Stimulated activated CD8-positive, alpha-beta memory T cell treated with anti-CD3 and anti-CD28 coated beads, Interleukin-12 subunit alpha, Interleukin-12 subunit beta, amount 100 ng/mL, for 1 hour (primary cell): ENCODE results near the gene ALG2.

Experiments used
- DNase-seq: peaks from one replicate; pipeline ENCODE4 v3.0.0-alpha.2; 2020; ENCODE audit warnings: low read depth

ALG2 gene, protein sequence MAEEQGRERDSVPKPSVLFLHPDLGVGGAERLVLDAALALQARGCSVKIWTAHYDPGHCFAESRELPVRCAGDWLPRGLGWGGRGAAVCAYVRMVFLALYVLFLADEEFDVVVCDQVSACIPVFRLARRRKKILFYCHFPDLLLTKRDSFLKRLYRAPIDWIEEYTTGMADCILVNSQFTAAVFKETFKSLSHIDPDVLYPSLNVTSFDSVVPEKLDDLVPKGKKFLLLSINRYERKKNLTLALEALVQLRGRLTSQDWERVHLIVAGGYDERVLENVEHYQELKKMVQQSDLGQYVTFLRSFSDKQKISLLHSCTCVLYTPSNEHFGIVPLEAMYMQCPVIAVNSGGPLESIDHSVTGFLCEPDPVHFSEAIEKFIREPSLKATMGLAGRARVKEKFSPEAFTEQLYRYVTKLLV

DNA sequence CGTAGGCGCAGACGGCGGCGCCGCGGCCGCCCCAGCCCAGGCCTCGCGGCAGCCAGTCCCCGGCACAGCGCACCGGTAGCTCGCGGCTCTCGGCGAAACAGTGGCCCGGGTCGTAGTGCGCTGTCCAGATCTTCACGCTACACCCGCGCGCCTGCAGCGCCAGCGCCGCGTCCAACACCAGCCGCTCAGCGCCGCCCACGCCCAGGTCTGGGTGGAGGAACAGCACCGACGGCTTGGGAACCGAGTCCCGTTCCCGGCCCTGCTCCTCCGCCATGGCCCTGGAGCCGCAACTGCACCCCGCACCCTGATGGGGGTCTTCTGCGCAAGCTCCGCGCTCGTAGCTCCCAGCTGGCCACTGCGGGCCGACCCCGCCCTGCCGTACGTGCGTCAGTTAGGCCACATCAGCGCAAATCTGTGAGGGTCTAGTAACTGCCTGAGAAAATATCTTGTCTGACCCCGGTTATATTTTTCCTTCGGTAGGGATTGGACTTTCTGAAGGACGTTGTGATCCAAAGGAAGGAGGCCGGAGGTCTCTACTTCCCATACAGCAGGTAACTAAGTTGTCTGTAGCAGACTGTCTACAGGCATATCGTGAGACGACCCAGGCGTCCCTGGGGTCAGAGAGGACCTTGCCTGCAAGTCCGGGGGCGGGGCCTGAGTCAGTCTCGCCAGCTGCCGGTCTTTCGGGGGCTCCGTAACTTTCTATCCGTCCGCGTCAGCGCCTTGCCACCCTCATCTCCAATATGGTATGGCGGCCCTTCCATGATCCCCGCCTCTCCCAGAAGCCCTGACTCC is at the start of gene ALG2, which contains the start of gene SEC61B:
Gene ALG2 (minus strand): TSS at position 322 of the 795 bp plus-strand sequence. CDS start 48 bp downstream, at position 274.
Gene SEC61B (plus strand): TSS at position 662 of the 795 bp plus-strand sequence. CDS start 82 bp downstream, at position 744.
- DNase-seq = peak; percentile 90

DNA sequence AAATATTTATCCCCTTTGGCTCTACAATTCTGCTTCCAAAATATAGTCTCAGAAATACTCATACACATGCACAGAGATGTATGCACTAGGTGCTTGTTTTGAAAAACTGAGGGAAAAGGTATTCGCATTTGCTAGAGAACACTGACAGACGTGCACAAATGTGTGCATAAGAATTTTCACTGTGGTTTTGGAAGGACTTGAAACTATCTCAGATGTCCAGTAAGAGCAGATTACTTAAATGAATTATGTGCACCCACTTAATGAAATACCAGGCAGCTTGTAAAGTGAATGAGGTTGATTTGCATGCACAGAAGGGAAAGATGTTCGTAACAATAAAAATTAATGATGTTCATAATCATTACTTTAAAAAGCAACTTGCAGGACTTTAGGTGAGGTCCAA is 48.7 kb upstream of the ALG2 start:
- DNase-seq = no peak

GRCh38 chr9:99269416-99269815 is 47.7 kb upstream of the ALG2 start:
- DNase-seq = no peak

GRCh38 chr9:99266255-99267023 is 44.7 kb upstream of the ALG2 start:
- no peak for DNase-seq

DNA sequence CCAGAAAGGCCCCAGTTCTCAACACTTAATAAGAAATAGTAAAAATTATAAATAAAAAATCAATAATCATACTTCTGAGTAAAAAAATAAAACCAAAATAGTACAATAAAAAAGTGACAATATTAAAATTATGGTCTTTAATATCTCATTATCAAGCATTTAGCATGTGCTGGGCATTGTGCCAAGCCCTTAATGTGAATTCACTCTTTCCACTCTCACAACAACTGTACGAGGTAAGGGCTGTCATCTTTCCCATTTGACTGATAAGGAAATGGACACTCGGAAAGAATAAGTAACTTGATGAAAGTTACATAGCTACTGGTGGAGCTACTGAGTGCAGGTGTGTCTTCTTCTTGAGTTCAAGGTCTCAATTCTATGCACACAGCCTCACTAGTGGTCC is 43.9 kb upstream of the ALG2 start:
- no peak for DNase-seq

- DNase-seq = no peak
Measured at GRCh38 chr9:99264070-99264680, 42.4 kb upstream of the ALG2 start.

GRCh38 chr9:99262949-99263418 is 41.2 kb upstream of the ALG2 start:
- no peak for DNase-seq

- DNase-seq = no peak
Measured at GRCh38 chr9:99261923-99262322, 40.2 kb upstream of the ALG2 start.

- no peak for DNase-seq
Measured at GRCh38 chr9:99259231-99259918, 37.6 kb upstream of the ALG2 start.

DNA sequence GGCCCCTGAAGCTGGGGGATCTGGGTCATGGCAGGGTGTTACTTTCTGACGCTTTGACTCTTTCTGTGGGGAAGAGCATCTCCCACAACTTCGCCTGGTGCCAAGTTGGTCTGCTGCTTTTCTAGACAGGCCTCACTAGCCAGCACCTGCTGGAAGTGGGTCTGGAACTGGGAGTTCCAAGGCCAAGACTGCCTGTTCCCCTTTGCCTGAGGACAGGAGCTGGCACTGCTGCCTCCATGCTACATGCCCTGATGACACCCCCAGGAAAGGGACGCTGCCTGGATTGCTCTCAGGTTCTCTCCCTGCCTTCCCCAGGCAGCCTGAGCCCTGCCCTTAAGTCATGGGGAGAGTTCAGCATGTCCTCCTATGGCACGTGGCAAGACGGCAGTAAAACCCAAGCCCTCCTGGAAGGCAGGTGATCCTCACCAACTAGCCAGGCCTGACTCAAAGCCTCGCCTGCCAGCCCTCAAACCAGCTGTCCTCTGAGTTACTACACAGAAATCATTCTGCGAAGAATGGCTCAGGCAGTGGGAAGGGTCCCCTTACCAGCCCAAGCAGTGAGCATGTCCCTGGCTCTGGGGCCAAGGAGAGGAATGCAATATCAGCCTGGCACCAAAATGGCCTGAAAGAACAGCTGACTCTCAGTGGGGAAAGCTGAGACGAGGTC is 36.1 kb upstream of the ALG2 start:
- DNase-seq = no peak

GRCh38 chr9:99255651-99256050 is 33.9 kb upstream of the ALG2 start:
- no peak for DNase-seq

GRCh38 chr9:99253772-99254431 is 32.2 kb upstream of the ALG2 start:
- DNase-seq = no peak

DNA sequence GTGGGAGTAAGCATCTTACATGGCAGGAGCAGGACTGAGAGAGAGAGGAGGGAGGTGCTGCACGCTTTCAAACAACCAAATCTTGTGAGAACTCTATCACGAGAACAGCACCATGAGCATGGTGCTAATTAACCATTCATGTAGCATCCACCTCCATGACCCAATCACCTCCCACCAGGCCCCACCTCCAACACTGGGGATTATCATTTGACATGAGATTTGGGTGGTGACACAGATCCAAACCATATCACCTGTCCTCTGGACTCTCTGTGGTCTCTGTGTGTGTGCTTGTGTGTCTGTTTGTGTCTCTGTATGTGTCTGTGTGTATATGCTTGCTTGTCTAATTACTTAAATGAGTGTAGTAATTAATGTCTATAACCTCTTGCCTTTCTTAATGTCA is 31.4 kb upstream of the ALG2 start:
- no peak for DNase-seq

DNA sequence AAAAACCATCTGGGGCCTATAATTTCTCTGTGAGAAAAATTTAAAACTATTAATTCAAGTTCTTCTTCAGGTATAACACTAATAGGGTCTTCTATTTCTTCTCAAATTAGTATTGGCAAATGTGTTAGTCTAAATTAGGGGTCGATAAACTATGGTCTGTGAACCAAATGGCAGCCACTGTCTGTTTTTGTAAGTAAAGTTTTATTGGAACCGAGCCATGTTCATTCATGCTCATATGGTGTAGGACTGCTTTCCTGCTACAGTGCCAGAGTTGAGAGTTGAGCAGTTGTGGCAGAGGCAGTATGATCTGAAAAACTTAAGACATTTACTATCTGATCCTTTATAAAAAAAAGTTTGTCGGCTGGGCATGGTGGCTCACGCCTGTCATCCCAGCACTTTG is 29.4 kb upstream of the ALG2 start:
- DNase-seq = no peak

GRCh38 chr9:99249619-99250018 is 27.9 kb upstream of the ALG2 start:
- DNase-seq = no peak

DNA sequence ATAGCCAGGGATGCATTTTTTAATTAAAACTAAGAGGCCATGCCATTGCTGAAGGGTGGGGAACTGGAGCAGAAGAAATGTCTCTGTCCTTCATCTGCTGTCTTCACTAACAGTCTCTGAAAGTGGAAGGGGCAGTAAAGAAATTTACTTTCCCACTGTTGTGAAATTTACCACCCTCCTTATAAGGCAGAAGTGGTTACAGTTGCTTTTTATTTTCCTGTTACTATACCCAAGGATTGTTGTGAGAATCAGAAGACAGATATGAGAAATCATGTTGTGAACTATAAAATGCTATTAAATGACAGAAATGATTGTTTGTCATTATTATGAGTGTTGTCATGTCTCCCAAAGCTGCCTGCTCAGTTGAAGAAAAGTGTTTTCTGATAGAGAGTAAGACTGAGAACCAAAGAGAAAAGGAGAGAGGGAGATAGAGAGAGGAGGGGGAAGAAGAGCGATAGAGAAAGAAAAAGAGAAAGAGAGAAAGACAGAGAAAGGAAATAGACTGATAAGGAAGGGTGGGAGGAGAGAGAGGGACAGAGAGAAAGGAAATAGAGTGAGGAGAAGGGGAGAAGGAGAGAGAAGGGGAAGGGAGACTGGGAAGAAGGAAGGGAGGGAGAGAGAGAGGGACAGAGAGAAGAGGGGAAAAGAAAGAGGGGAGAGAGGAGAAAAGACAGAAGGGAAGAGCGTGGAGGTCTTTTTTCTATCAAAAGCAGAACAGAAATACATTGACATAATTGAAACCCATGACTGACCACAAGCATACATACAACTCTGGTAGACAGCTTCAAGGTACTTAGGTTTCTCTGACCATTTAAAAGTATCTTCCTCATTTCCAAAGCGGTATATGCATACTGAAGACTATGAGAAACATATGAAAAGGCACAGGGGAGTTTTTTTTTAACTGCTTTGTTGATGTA is 22.9 kb upstream of the ALG2 start:
- DNase-seq = no peak

DNA sequence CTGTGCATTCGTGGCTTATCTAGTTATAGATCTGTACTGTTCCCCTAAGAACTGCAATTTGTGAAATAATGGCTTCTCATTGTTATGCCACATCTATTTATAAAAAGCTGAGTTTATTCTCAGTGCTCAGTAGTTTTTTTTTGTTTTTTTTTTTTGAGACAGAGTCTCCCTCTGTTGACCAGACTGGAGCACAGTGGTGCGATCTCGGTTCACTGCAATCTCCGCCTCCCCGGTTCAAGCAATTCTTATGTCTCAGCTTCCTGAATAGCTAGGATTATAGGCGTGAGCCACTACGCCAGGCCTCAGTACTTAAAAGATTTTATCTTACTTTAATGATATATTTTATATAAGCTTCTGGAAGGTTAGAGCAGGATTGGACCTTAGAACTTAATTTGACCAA is 19.4 kb upstream of the ALG2 start:
- DNase-seq = no peak

DNA sequence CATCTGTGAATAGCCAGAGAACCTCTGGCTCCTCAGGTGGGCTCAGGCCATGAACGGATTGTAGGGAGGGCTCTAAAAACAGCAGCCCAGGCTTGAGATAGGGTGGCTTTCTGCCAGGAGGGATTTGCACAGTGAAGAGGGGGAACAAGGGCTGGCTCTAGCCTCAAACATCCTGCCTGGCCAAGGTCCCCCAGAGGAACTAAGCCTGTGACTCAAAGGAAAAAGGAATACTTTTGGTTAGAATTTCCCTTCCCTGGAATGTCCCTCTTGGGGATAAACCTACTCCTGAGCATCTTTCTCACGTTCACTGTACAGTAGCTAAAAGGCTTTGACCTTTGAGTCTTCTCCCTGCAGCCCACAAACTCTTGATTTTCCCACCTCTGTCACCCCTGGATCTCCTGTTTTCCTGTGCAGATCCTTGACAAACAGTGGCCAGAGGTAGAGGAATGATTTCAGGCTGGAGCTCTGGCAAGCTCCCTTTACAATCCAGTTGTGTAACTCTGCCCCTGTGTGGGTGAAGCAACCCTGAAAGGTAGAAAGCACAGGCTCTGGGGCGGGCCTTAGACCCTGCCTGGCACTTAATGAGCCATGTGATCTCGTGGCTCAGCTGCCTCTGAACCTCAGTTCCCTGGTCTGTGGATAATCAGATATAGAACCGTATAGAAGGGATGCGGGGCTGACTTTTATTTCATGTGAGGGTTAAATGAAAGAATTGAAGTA is 17.8 kb upstream of the ALG2 start:
- DNase-seq = no peak
